Measurements from ENCODE around the gene OOSP1. TPM values are rescaled to one million over a fixed set of nuclear protein-coding genes. Genes with fewer than 3 reads are reported as not detected.
"Not testable (repeated sequence)": the region's sequence is repeated elsewhere in the genome, so short reads cannot be mapped to it uniquely, and the experiment has no call there.

Gene OOSP1
- polyA plus RNA-seq, 3 donors: not detected

GRCh38 chr11:59960502-59961381 lies 22.5 kb downstream of the OOSP1 start:
- no peak for DNase-seq

- DNase-seq: no peak
These were observed 23.9 kb downstream of the OOSP1 start for GRCh38 chr11:59962107-59962482.

GRCh38 chr11:59963733-59964132 lies 25.5 kb downstream of the OOSP1 start, which contains the start of gene OOSP4A:
Gene OOSP4A, plus strand, starts transcription at chr11:59964033. Its CDS starts 0 bp downstream, at chr11:59964033.
- DNase-seq: no peak

DNA sequence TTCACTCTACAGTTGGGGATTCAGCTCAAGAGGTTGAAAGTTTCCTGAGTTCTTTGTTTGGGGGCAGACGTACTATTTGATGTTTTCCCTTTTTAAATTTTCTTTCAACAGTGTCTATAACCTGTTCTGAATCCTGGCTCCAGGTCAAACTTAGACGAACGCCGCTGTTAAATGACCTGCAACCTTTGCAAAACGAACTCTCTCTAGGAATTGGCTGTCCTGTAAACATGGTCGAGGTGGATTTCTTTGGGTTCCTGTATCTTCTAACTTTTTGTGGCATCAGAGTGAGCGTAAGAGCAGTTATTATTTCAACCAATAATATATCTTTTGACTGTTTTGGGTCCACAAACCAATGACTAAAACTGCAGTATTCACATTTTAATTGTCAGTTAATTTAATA lies 27.2 kb downstream of the OOSP1 start:
- DNase-seq: no peak

DNA sequence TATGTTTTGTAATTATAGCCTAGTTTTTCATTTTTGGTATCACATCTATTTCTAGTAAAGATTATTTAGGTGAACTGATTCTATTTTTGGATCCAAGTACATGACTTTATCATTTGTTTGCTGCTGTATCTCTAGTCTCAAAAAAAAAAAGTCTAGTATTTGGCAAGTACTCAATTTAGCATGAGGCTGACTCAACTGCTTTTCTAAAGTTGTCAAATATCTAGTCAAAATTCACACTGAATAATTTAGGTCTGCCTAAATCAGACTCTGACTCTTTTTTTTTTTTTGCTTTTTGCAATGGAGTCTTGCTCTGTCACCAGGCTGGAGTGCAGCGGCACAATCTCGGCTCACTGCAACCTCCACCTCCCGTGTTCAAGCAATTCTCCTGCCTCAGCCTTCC lies 28.0 kb downstream of the OOSP1 start:
- DNase-seq: no peak

DNA sequence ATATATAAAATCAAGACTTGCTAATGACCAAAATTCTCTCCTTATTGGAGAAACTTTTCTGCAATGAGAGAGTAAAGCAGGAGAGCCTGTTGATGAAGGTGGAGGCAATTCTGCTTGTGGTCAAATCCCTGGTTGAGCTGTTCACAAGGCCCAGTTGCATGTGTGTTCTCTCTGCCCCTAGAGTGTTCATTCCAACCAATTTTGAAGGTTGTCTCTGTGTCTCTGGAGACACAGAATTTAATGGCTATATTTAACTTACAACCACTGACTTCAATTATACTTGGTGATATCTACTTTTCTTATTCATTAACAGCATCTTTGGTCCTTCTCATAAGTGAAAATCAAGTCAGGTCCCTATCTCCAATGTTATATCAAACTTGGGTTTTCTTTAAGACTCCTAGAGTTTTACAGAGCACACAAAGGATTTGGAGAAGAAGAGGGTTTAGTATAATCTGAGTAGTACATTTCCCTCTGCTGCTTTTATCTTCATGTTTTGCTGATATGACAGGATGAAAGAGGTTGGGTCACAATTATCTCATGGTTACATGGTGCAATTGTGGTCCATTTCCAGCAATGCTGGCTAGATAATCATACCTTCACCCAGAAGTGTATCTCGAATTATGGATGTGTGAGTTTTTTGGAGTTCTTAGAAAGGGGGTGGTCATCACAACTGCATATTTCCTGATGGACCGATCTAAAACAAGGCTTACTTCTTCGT lies 29.6 kb downstream of the OOSP1 start:
- no peak for DNase-seq

DNA sequence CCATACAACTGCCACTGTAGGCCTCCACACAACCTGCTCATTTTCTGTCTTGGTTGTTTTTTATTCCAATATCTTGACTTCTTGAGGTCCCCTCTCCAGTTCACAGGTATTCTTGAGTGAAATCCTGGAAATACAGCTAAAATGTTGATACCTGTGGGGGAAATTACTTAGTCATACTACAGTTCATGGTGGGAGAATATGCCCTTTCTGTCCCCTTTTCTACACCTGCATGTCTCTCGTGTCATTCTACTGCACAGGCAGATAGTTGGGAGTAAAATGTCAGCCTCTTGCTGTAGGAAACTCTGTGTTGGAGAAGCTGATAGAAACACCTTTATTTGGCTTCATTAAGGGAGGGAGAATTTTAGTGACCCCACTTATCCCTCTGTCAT lies 30.2 kb downstream of the OOSP1 start:
- no peak for DNase-seq

- DNase-seq: no peak
These were observed 34.9 kb downstream of the OOSP1 start for GRCh38 chr11:59973097-59973496.

DNA sequence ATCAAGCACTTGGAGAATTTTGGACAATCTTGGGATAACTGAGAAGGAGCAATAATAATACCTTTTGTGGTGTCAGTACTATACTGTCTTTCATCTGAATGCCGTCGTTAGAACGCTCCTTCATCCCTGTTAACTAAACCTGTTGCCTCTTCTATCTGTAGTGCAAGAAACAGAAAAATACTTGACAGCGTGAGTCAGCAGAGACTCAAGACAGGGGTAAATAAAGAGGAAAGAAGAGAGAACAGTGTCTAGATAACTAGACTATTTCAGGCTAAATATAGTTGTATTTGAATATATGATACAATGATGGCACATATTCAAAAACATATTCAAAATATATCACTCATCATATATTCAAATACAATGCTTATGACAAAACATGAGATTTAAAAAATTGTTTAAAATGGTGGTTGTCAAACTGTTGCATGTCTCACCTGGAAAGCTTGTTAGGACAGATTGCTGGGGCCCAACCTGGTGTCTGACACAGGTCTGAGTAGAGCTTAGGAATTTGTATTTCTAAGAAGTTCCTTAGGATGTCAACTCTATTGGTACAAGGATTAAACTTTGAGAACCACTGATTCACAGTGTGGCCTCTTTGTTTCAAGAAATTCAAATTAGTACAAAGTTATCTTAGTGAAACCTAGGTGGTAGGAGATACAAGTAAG lies 43.0 kb downstream of the OOSP1 start:
- no peak for DNase-seq

DNA sequence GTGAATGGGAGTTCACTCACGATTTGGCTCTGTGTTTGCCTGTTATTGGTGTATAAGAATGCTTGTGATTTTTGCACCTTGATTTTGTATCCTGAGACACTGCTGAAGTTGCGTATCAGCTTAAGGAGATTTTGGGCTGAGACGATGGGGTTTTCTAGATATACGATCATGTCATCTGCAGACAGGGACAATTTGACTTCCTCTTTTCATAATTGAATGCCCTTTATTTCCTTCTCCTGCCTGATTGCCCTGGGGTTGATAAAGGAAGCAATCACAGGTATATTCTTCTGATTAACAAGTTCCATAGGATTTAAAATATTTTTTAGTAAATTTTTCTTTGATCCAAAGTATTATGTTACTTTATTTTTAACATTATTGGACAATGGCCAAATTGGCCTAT lies 43.8 kb downstream of the OOSP1 start:
- DNase-seq: not testable (repeated sequence)

DNA sequence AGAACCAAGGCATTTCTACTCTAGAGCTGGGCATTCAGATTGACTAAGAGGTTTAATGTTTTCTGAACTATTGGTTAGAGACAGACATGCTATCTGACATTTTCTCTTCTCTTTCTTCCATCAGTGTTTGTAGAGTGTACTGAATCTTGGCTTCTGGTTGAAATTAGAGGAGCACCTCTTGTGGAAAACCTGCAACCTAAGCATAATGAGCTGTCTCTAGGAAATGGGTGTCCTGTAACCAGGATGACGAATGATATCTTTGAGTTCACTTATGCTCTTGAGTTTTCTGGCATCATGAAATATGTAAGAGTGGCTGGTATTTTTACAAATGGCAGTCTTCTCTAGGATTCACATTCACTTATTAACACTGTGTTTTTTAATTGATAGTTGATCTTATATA lies 45.0 kb downstream of the OOSP1 start:
- no peak for DNase-seq

GRCh38 chr11:59984368-59984767 lies 46.1 kb downstream of the OOSP1 start:
- no peak for DNase-seq

DNA sequence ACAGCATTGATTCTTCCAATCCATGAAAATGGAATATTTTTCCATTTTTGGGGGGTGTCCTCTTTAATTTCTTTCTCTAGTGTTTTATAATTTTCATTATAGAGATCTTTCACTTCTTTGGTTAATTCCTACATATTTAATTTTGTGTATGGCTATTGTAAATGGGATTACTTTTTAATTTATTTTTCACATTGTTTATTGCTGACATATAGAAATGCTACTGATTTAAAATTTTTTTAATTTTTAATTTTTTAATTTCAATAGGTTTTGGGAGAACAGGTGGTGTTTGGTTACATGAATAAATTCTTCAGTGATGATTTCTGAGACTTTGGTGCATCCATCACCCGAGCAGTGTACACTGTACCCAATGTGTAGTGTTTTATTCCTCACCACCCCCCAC lies 52.2 kb downstream of the OOSP1 start:
- DNase-seq: no peak

DNA sequence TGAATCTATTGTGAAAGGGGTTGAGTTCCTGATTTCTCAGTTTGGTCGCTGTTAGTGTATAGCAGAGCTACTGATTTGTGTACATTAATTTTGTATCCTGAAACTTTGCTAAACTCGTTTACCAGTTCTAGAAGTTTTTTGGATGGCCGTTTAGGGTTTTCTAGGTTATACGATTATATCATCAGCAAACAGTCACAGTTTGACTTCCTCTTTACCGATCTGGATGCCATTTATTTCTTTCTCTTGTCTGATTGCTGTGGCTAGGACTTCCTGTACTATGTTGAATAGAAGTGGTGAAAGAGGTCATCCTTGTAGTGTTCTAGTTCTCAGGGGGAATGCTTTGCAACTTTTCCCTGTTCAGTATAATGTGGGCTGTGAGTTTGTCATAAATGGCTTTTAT lies 54.2 kb downstream of the OOSP1 start:
- no peak for DNase-seq

GRCh38 chr11:59997800-59998199 lies 59.6 kb downstream of the OOSP1 start:
- DNase-seq: no peak

- no peak for DNase-seq
These were observed 61.5 kb downstream of the OOSP1 start for GRCh38 chr11:59999691-60000090.

- DNase-seq: no peak
These were observed 65.5 kb downstream of the OOSP1 start for GRCh38 chr11:60003729-60004128.

DNA sequence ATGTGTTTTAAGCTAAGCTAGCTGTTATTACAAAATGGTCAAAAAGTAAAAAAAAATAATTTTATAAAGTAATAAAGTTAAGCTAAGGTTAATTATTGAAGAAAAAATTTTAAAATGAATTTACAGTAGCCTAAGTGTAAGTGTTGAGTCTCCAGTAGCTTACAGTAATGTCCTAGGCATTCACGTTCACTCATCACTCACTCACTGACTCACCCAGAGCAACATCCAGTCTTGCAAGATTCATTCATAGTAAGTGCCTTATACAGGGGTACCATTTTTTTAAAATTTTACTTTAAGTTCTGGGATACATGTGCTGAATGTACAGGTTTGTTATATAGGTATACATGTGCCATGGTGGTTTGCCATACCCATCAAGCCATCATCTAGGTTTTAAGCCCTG lies 67.1 kb downstream of the OOSP1 start:
- no peak for DNase-seq
